Muscle layer of colon (tissue), 2 donors: ENCODE data around the gene LRRC1.

ENCODE experiments used
- H3K27ac ChIP-seq: one replicate; pipeline ENCODE4 v1.7.0; 2013; ENCODE audit warnings: low read depth, mild to moderate bottlenecking, low read length, moderate library complexity
- H3K27me3 ChIP-seq, 2 donors: one replicate each; pipeline ENCODE4 v1.7.0; 2013; ENCODE audit warnings: low read length in 2 of 2, mild to moderate bottlenecking in 2 of 2; ENCODE audit not compliant: insufficient read depth in 2 of 2, control insufficient read depth in 1 of 2
- H3K36me3 ChIP-seq: one replicate; pipeline ENCODE4 v1.7.0; 2013; ENCODE audit warnings: mild to moderate bottlenecking, low read length; ENCODE audit not compliant: insufficient read depth
- H3K4me1 ChIP-seq: one replicate; pipeline ENCODE4 v1.7.0; 2013; ENCODE audit warnings: mild to moderate bottlenecking, low read length; ENCODE audit not compliant: insufficient read depth
- H3K4me3 ChIP-seq, 2 donors: one replicate each; pipeline ENCODE4 v1.7.0; 2013; ENCODE audit warnings: low read length in 2 of 2, low read depth in 1 of 2, mild to moderate bottlenecking in 1 of 2, moderate library complexity in 1 of 2
- H3K9ac ChIP-seq: one replicate; pipeline ENCODE4 v1.7.0; 2013; ENCODE audit warnings: low read length
- H3K9me3 ChIP-seq: one replicate; pipeline ENCODE4 v1.7.0; 2013; ENCODE audit warnings: mild to moderate bottlenecking, low read length
- donor health status: abdominal sarcoma.
- donor health status: Adenocarcinoma of cecum.

Gene LRRC1

DNA sequence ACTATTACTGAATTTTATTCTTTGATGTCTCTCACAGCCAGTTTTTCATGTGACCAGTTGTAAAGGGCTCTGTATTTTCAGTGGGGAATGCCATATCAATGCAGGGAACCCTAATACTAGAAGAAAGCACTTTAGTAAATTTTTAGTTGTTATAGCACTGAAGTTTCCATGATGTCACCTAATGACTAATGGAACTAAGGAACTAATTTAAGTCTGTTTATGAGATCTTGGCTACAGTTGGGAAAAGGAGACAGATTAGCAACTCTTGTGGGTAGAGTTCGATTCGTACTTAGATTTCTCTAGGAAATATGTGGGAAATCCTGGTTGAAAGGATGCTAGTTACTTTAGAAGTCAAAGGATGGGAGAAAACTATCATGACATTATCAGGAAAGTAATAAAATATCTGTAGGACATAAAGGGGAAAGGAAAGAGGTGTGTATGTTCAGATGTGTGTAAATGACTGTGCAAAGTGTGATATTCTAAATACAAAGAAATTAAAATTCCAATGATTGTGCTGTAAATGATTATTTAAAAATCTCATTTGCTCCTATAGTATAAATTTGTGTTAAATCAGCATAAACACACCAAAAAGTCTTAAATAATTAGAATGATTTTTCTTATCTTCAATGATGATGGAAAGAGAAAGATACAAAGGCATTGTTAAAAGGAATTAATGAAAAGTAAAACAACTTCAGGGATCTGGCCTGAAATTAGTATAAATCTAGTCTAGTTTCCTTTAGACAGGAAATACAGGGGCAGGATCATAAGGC lies 103.4 kb downstream of the LRRC1 start:
- no peak overlapping the region for H3K4me3 ChIP-seq
- no peak overlapping the region for H3K9ac ChIP-seq
- H3K9me3 ChIP-seq: no peaks in the 10 kb centered on the region
- H3K27me3 ChIP-seq: no peaks in the 10 kb centered on the region
- peaks cover 7% of the 10 kb centered on the region for H3K4me1 ChIP-seq
- peaks cover 16% of the 10 kb centered on the region for H3K36me3 ChIP-seq
- H3K27ac ChIP-seq: no peak overlapping the region

DNA sequence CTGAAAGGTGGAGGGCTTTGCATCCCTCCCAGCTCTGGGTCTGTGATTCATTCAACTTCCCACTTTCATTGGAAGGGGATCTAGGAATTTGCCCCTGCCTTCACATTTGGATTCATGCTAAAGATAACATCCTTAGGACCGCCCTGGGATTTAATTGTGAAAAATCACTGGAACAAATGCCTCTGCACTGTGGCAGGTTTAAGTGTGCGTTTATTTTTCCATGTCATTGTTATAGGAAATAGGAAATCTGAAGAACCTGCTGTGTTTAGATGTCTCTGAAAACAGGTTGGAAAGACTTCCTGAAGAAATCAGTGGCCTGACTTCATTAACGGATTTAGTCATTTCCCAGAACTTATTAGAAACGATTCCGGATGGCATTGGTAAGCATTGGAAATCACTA lies 104.7 kb downstream of the LRRC1 start:
- Histone ChIP-seq H3K36me3 (peaks cover 26% of the 10 kb centered on the region), H3K27me3 (no peaks in the 10 kb centered on the region), H3K9ac (no peak overlapping the region), H3K27ac (no peak overlapping the region), H3K4me3 (no peak overlapping the region), H3K9me3 (no peaks in the 10 kb centered on the region), H3K4me1 (peaks cover 7% of the 10 kb centered on the region)

- H3K9me3 ChIP-seq: no peaks in the 10 kb centered on the region
- H3K4me3 ChIP-seq: no peak overlapping the region
- H3K4me1 ChIP-seq: no peaks in the 10 kb centered on the region
- H3K9ac ChIP-seq: no peak overlapping the region
- H3K36me3 ChIP-seq: peaks cover 33% of the 10 kb centered on the region
- no peaks in the 10 kb centered on the region for H3K27me3 ChIP-seq
- H3K27ac ChIP-seq: no peak overlapping the region
Measured at GRCh38 chr6:53903357-53903756, 108.6 kb downstream of the LRRC1 start.

GRCh38 chr6:53906103-53906502 lies 111.3 kb downstream of the LRRC1 start:
- no peaks in the 10 kb centered on the region for H3K9me3 ChIP-seq
- H3K36me3 ChIP-seq: peaks cover 21% of the 10 kb centered on the region
- H3K27me3 ChIP-seq: no peaks in the 10 kb centered on the region
- H3K4me3 ChIP-seq: no peak overlapping the region
- H3K9ac ChIP-seq: no peak overlapping the region
- H3K27ac ChIP-seq: no peak overlapping the region
- no peaks in the 10 kb centered on the region for H3K4me1 ChIP-seq

DNA sequence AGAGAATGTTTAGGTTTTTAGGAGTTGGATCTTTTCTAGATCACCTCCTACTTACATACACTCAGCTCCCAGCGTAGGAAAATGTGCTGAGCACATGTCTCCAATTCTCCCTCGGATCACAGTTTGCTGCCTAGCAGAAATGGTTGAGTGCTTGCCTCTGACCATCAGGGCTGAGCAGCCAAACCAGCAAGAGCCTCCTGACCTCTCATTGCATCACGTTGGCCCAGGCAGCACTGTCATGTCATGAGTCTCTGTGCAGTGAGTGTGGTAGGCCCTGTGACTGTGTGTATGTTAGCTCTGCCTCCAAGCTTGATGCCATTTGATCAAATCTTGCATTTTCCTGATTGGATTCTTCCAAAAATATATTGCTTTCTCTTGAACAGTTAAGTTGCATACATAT lies 112.0 kb downstream of the LRRC1 start:
- H3K4me1 ChIP-seq: no peaks in the 10 kb centered on the region
- no peaks in the 10 kb centered on the region for H3K9me3 ChIP-seq
- no peaks in the 10 kb centered on the region for H3K27me3 ChIP-seq
- no peak overlapping the region for H3K9ac ChIP-seq
- no peak overlapping the region for H3K4me3 ChIP-seq
- peaks cover 17% of the 10 kb centered on the region for H3K36me3 ChIP-seq
- H3K27ac ChIP-seq: no peak overlapping the region

DNA sequence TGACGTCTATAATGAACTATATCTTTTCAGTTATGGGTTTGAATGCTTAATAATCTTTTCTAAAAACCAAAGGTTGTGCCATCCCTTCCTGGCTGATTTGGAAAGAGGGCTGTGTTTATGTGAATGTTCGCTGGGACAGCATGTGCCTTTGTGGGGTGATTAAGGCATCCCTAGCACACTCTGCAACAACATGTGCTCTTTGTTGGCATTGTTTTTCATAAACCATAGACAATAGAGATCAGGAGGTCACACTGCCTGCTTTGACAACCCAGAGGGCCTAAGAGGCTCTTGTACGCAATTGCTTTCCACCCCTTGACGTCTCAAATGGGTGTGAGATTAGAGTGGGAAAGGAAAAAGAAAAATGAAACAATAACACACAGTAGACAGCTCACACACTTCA lies 116.0 kb downstream of the LRRC1 start:
- no peaks in the 10 kb centered on the region for H3K9me3 ChIP-seq
- no peak overlapping the region for H3K27ac ChIP-seq
- no peaks in the 10 kb centered on the region for H3K4me1 ChIP-seq
- no peak overlapping the region for H3K4me3 ChIP-seq
- H3K27me3 ChIP-seq: no peaks in the 10 kb centered on the region
- no peak overlapping the region for H3K9ac ChIP-seq
- H3K36me3 ChIP-seq: peaks cover 3% of the 10 kb centered on the region

GRCh38 chr6:53912661-53913060 lies 117.9 kb downstream of the LRRC1 start:
- Histone ChIP-seq H3K27ac (no peak overlapping the region), H3K4me3 (no peak overlapping the region)

DNA sequence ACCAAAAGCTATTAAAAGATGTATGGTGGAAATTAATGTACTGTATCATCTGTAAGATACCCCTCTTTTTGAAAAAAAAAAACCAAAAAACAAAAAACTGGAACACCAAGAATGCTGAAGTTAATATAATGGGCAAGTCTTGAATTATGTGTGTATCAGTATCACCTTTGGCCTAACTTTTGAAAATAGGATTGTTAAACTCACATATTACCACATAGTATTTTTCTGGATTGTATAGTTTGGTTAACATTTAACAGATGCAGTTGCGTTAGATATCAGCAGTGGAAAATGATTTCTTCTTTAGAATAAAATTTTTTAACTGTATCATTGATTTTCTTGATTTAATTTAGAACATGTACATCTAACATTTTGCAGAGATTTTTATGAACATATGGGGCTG lies 118.5 kb downstream of the LRRC1 start:
- Histone ChIP-seq H3K36me3 (no peaks in the 10 kb centered on the region), H3K27me3 (no peaks in the 10 kb centered on the region), H3K4me1 (no peaks in the 10 kb centered on the region), H3K9me3 (no peaks in the 10 kb centered on the region), H3K9ac (no peak overlapping the region), H3K4me3 (no peak overlapping the region), H3K27ac (no peak overlapping the region)

More at GRCh38 chr6:53912661-53913060, 117.9 kb downstream of the LRRC1 start:
- Histone ChIP-seq H3K4me1 (no peaks in the 10 kb centered on the region), H3K9me3 (no peaks in the 10 kb centered on the region), H3K27me3 (no peaks in the 10 kb centered on the region), H3K36me3 (no peaks in the 10 kb centered on the region), H3K9ac (no peak overlapping the region)

DNA sequence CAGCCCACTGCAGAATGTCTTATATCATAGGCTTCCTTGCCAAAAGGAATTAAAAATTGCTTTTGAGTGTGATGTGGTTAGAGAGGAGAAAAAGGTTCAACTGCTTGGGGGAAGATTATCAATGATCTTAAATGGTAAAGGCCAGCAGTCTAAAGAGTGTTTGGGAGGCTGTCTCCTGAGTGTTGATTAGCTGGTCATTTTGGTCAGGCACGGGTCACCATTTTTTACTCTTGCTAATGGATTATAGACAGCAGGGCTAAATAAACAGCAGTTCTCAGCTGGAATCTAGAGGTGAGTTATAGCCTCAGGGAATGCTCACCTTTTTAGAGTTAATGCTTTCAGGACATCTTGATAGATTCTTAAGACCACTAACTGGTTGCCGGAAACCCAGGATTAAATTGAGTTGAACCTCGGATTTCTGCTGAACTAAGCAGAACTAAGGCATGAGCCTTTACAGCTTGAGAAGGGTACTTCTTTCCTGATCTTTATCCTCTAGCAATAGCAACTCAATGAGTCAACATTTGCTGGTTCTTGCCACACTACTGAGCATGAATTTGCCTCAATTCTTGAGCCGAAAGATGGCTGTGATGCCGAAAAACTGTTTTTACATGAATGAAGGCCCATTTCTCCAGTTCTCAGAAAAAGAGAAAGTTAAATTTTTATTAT lies 120.4 kb downstream of the LRRC1 start:
- no peaks in the 10 kb centered on the region for H3K36me3 ChIP-seq
- H3K9me3 ChIP-seq: no peaks in the 10 kb centered on the region
- H3K27me3 ChIP-seq: no peaks in the 10 kb centered on the region
- H3K4me1 ChIP-seq: no peaks in the 10 kb centered on the region
- H3K9ac ChIP-seq: no peak overlapping the region
- no peak overlapping the region for H3K27ac ChIP-seq
- H3K4me3 ChIP-seq: no peak overlapping the region

GRCh38 chr6:53916804-53917463 lies 122.1 kb downstream of the LRRC1 start:
- H3K27me3 ChIP-seq: no peaks in the 10 kb centered on the region
- H3K9ac ChIP-seq: no peak overlapping the region
- H3K36me3 ChIP-seq: no peaks in the 10 kb centered on the region
- no peaks in the 10 kb centered on the region for H3K4me1 ChIP-seq
- no peak overlapping the region for H3K4me3 ChIP-seq
- no peak overlapping the region for H3K27ac ChIP-seq
- H3K9me3 ChIP-seq: no peaks in the 10 kb centered on the region

- Histone ChIP-seq H3K9me3 (no peaks in the 10 kb centered on the region), H3K36me3 (peaks cover under 1% of the 10 kb centered on the region)
Measured at GRCh38 chr6:53917464-53917842, 122.6 kb downstream of the LRRC1 start.

More at GRCh38 chr6:53917464-53917842, 122.6 kb downstream of the LRRC1 start:
- H3K27me3 ChIP-seq: no peaks in the 10 kb centered on the region
- H3K4me3 ChIP-seq: no peak overlapping the region
- H3K9ac ChIP-seq: no peak overlapping the region
- H3K27ac ChIP-seq: no peak overlapping the region
- H3K4me1 ChIP-seq: no peaks in the 10 kb centered on the region
